Glomerular visceral epithelial cell (primary cell): ENCODE results near the gene IPP.
"Not testable (repeated sequence)": the region's sequence is repeated elsewhere in the genome, so short reads cannot be mapped to it uniquely, and the experiment has no call there.

Source experiments
- DNase-seq: peaks from one replicate; pipeline ENCODE4 v3.0.0-alpha.2; 2016; ENCODE audit errors: extremely low spot score

The IPP gene

GRCh38 chr1:45750298-45751038 lies at the start of gene IPP:
TSS of gene IPP (minus strand) at chr1:45750653. CDS start at chr1:45746411, 4,242 bp downstream.
- DNase-seq: peak; percentile 99

- no peak for DNase-seq
Measured at GRCh38 chr1:45796946-45797345, 46.5 kb upstream of the IPP start.

- no peak for DNase-seq
Measured at GRCh38 chr1:45796381-45796780, 45.9 kb upstream of the IPP start.

GRCh38 chr1:45793942-45794604 lies 43.6 kb upstream of the IPP start:
- no peak for DNase-seq

- DNase-seq: no peak
Measured at GRCh38 chr1:45792744-45793143, 42.3 kb upstream of the IPP start.

GRCh38 chr1:45789601-45790000 lies 39.1 kb upstream of the IPP start:
- DNase-seq: no peak

GRCh38 chr1:45787905-45788304 lies 37.5 kb upstream of the IPP start:
- DNase-seq: no peak

GRCh38 chr1:45785583-45785982 lies 35.1 kb upstream of the IPP start:
- DNase-seq: no peak

- no peak for DNase-seq
Measured at GRCh38 chr1:45775794-45776193, 25.3 kb upstream of the IPP start.

GRCh38 chr1:45772971-45773370 lies 22.5 kb upstream of the IPP start:
- DNase-seq: no peak

GRCh38 chr1:45769261-45769932 lies 18.9 kb upstream of the IPP start:
- DNase-seq: peak; percentile 33

GRCh38 chr1:45767035-45767434 lies 16.6 kb upstream of the IPP start:
- DNase-seq: peak; percentile 49

- no peak for DNase-seq
Measured at GRCh38 chr1:45765999-45766792, 15.7 kb upstream of the IPP start.

- DNase-seq: no peak
Measured at GRCh38 chr1:45762291-45762690, 11.8 kb upstream of the IPP start.

- DNase-seq: no peak
Measured at GRCh38 chr1:45755697-45756096, 5.2 kb upstream of the IPP start.

GRCh38 chr1:45753248-45754037 lies 3.0 kb upstream of the IPP start:
- no peak for DNase-seq

- DNase-seq: no peak
Measured at GRCh38 chr1:45752441-45753052, 2.1 kb upstream of the IPP start.

- DNase-seq: no peak
Measured at GRCh38 chr1:45752014-45752413, 1.6 kb upstream of the IPP start.

GRCh38 chr1:45751039-45751838 lies 786 bp upstream of the IPP start:
- DNase-seq: not testable (repeated sequence)

GRCh38 chr1:45746922-45747321 lies 3.5 kb downstream of the IPP start:
- no peak for DNase-seq
